Panc1 (cell line): ENCODE results near the gene SPINK8. TPM values are rescaled to one million over a fixed set of nuclear protein-coding genes. Genes with fewer than 3 reads are reported as not detected.

Experiments
- ATAC-seq: fragments of 200-7000 bp; cut with Tn5 transposase; 2 replicates; pipeline ENCODE4 v1.9.1; 2020; ENCODE audit warnings: mild to moderate bottlenecking, moderate library complexity
- BruUV-seq: library from RNA; stranded (reverse); fragments of 400-500 nt; replicated peaks from 2 replicates; lab custom pipeline; 2021; lab: Mats Ljungman, UMichigan
- CTCF ChIA-PET: fragments of 300-600 bp; sonication (Branson Sonifier 250); formaldehyde crosslinking; loops from one replicate; lab custom pipeline; 2022; ENCODE audit warnings: antibody characterized with exemption; lab: Charles Lee
- POLR2A ChIA-PET: fragments of 300-600 bp; sonication (Branson Sonifier 250); formaldehyde crosslinking; loops from one replicate; lab custom pipeline; 2022; ENCODE audit warnings: antibody characterized with exemption; lab: Charles Lee
- DNase-seq: peaks from one replicate; pipeline ENCODE4 v3.0.0-alpha.2; 2010; ENCODE audit warnings: low read depth, low spot score
- H3K27ac ChIP-seq: 2 replicates; pipeline ENCODE4 v1.5.1; 2011; ENCODE audit warnings: mild to moderate bottlenecking, low read length, inconsistent platforms
- H3K27me3 ChIP-seq: fragments of 200-500 bp; sonication (Bioruptor generic); 2 replicates; pipeline ENCODE4 v1.6.0; 2014; ENCODE audit warnings: low read length, inconsistent platforms; ENCODE audit not compliant: control insufficient read depth, insufficient read depth
- H3K36me3 ChIP-seq: fragments of 200-500 bp; sonication (Bioruptor generic); 2 replicates; pipeline ENCODE4 v1.5.1; 2014; ENCODE audit warnings: inconsistent platforms, mild to moderate bottlenecking, low read length, moderate library complexity; ENCODE audit not compliant: control insufficient read depth, insufficient read depth
- H3K4me1 ChIP-seq: 2 replicates; pipeline ENCODE4 v1.5.1; 2011; ENCODE audit warnings: inconsistent platforms, mild to moderate bottlenecking, low read length, moderate library complexity; ENCODE audit not compliant: control insufficient read depth, insufficient read depth
- H3K4me3 ChIP-seq, 2 experiments: 2 replicates each; pipeline ENCODE4 v1.5.1; 2011 to 2012; ENCODE audit warnings: low read depth in 2 of 2, low read length in 2 of 2, mild to moderate bottlenecking in 2 of 2, inconsistent platforms in 1 of 2, moderate library complexity in 1 of 2
- H3K9me3 ChIP-seq: fragments of 200-500 bp; sonication (Bioruptor generic); 2 replicates; pipeline ENCODE4 v1.5.1; 2014; ENCODE audit warnings: low read depth, mild to moderate bottlenecking, inconsistent platforms, low read length, moderate library complexity; ENCODE audit not compliant: control insufficient read depth, insufficient read depth
- CTCF ChIP-seq: fragments of 450-650 bp; IDR thresholded peaks from 2 replicates; pipeline ENCODE4 v1.5.1; 2017; ENCODE audit warnings: mild to moderate bottlenecking
- POLR2AphosphoS5 ChIP-seq: IDR thresholded peaks from 2 replicates; pipeline ENCODE4 v1.6.1; 2012; ENCODE audit warnings: mild to moderate bottlenecking, low read depth, low read length, moderate library complexity
- REST ChIP-seq, 2 experiments: IDR thresholded peaks; 2 replicates each; pipeline ENCODE4 v1.6.1; 2011 to 2012; ENCODE audit warnings: low read depth in 2 of 2, control low read depth in 1 of 2, low read length in 1 of 2, mild to moderate bottlenecking in 1 of 2, moderate library complexity in 1 of 2; ENCODE audit not compliant: insufficient read depth in 1 of 2
- SIN3A ChIP-seq: IDR thresholded peaks from 2 replicates; pipeline ENCODE4 v1.6.1; 2012; ENCODE audit warnings: low read depth, mild to moderate bottlenecking, low read length, moderate library complexity, borderline replicate concordance; ENCODE audit not compliant: insufficient read depth
- TCF7L2 ChIP-seq: IDR thresholded peaks from 2 replicates; pipeline ENCODE4 v1.6.1; 2011; ENCODE audit warnings: mild to moderate bottlenecking, low read depth, low read length, inconsistent platforms
- in situ Hi-C: cut with HindIII; loops from 2 replicates; pipeline ENCODE4 v1.10.0; 2016; ENCODE audit warnings: low sequenced_read_pairs, low pct_unique_long_range_greater_than_20kb
- intact Hi-C: fragments of 100-400 bp; cut with micrococcal nuclease; formaldehyde crosslinking; loops from one replicate; pipeline ENCODE4 v1.10.0; 2022; ENCODE audit not compliant: unreplicated experiment
- total RNA-seq: library from RNA; stranded (reverse); gene quantifications from one replicate; pipeline ENCODE4 v1.2.1, GENCODE V29; 2021; ENCODE audit not compliant: unreplicated experiment

Gene SPINK8
- total RNA-seq, 1 experiment from 2014 or later, result not detected

GRCh38 chr3:48296699-48297098, 36.8 kb downstream of the SPINK8 start:
- Histone ChIP-seq H3K36me3 (0 out of 2 replicates have a peak, but pooled peaks cover 4% of the 10 kb centered on the region), H3K4me3 (no peak overlapping the region), H3K4me1 (0 out of 2 replicates have a peak, but pooled peaks cover 2% of the 10 kb centered on the region), H3K27ac (no peak overlapping the region), H3K27me3 (no peaks in the 10 kb centered on the region), H3K9me3 (no peaks in the 10 kb centered on the region)
- in situ Hi-C loops (no loop called here), intact Hi-C loops (no loop called here)
- POLR2A ChIA-PET, result no interaction called here
- DNase-seq (no peak), ATAC-seq (no peak)
- TF ChIP-seq CTCF (no peak), REST (IDR thresholded peaks at IDR 0.05; ENCODE audit: insufficient read depth in 1 of 2, low read depth in 2 of 2, low read length in 1 of 2) (no peak), SIN3A (no peak), TCF7L2 (no peak), POLR2AphosphoS5 (no peak)
- CTCF ChIA-PET, result no interaction called here
- no TSS peak for BruUV-seq

- Histone ChIP-seq H3K9me3 (no peaks in the 10 kb centered on the region), H3K27ac (no peak overlapping the region), H3K36me3 (0 out of 2 replicates have a peak, but pooled peaks cover 4% of the 10 kb centered on the region), H3K27me3 (no peaks in the 10 kb centered on the region), H3K4me1 (no peaks in the 10 kb centered on the region), H3K4me3 (no peak overlapping the region)
- CTCF ChIA-PET, result no interaction called here
- no peak for ATAC-seq
- in situ Hi-C loops, result no loop called here
- TF ChIP-seq SIN3A (no peak), CTCF (no peak), REST (IDR thresholded peaks at IDR 0.05; ENCODE audit: insufficient read depth in 1 of 2, low read depth in 2 of 2, low read length in 1 of 2) (no peak), POLR2AphosphoS5 (no peak), TCF7L2 (no peak)
- BruUV-seq, result no TSS peak
- POLR2A ChIA-PET, result no interaction called here
- intact Hi-C loops, result no loop called here
- no peak for DNase-seq
Observed at GRCh38 chr3:48294611-48295263, 38.7 kb downstream of the SPINK8 start.
